ENCODE data around the gene SCAI.

GRCh38 chr9:125126019-125126746 is 17.1 kb downstream of the SCAI start:
- TF ChIP-seq, protein P1, sequence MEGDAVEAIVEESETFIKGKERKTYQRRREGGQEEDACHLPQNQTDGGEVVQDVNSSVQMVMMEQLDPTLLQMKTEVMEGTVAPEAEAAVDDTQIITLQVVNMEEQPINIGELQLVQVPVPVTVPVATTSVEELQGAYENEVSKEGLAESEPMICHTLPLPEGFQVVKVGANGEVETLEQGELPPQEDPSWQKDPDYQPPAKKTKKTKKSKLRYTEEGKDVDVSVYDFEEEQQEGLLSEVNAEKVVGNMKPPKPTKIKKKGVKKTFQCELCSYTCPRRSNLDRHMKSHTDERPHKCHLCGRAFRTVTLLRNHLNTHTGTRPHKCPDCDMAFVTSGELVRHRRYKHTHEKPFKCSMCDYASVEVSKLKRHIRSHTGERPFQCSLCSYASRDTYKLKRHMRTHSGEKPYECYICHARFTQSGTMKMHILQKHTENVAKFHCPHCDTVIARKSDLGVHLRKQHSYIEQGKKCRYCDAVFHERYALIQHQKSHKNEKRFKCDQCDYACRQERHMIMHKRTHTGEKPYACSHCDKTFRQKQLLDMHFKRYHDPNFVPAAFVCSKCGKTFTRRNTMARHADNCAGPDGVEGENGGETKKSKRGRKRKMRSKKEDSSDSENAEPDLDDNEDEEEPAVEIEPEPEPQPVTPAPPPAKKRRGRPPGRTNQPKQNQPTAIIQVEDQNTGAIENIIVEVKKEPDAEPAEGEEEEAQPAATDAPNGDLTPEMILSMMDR (conservative IDR thresholded peaks at IDR 0.05; ENCODE audit: low read length) = no peak
- TF ChIP-seq EZH2phosphoT487 (IDR thresholded peaks at IDR 0.05; ENCODE audit: borderline replicate concordance, low read depth, low read length) = no peak

All from OCI-LY7 (cell line).